NT2/D1 (cell line): ENCODE measurements around the gene MEN1.

Source experiments
- SUZ12 ChIP-seq: IDR thresholded peaks from 2 replicates; pipeline ENCODE4 v1.6.1; 2011; ENCODE audit not compliant: insufficient read length, insufficient read depth; ENCODE audit errors: extremely low read depth
- YY1 ChIP-seq: IDR thresholded peaks from 2 replicates; pipeline ENCODE4 v1.6.1; 2011; ENCODE audit not compliant: insufficient read length, insufficient read depth
- ZNF274 ChIP-seq: IDR thresholded peaks from 2 replicates; pipeline ENCODE4 v1.6.1; 2011; ENCODE audit warnings: mild to moderate bottlenecking, low read depth, low read length

DNA sequence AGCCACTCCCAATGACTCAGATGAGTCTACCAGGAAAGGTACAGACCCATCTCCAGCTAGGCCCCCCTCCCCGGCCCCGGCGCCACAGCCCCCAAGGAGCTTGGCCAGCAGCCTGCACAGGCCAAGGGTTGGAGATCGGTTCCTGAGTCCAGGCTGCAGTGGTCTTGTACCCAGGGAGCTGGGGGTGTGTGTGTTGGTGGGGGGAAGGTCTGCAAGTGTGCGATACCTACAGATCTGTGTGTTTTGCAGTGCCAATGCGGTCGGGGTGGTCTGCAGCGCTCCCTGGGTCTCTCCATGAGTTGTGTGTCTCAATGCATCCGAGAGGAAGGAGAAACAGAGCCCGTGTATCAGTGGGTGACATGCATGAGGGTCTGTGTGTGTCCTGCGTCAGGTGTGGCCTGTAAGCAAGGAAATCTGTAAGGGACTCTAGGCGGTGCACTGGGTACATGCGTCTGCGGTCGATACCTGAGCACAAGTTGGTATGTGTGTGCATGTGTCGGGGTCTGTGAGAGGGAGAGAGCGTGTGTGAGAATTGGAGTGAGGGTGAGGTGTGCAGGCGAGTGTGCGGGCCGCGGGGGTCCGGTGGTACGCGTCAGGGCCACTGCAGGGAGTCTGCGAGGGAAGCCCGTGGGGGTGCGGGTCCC, 33.5 kb upstream of the MEN1 start:
- TF ChIP-seq YY1, result no peak
- TF ChIP-seq ZNF274, result no peak
- no peak for TF ChIP-seq SUZ12
